HFF-Myc (cell line): ENCODE measurements around the gene PFAS.
A peak's percentile ranks its signal among the peaks of the same experiment; 100 is the strongest.
"Not testable (repeated sequence)": the region's sequence is repeated elsewhere in the genome, so short reads cannot be mapped to it uniquely, and the experiment has no call there.

ENCODE experiments used
- DNase-seq: peaks from one replicate; pipeline ENCODE4 v3.0.0-alpha.2; 2011; ENCODE audit warnings: low read depth; ENCODE audit errors: extremely low read depth
- H3K4me3 ChIP-seq: replicated peaks from 2 replicates; pipeline ENCODE4 v1.5.1; 2011; ENCODE audit warnings: low read depth, mild to moderate bottlenecking, control low read depth, low read length
- CTCF ChIP-seq: IDR thresholded peaks from 2 replicates; pipeline ENCODE4 v1.5.1; 2012; ENCODE audit warnings: mild to moderate bottlenecking, low read depth, low read length, control low read depth; ENCODE audit errors: missing control alignments

Gene PFAS

GRCh38 chr17:8249621-8250500 lies 772 bp downstream of the PFAS start:
- no peak for TF ChIP-seq CTCF
- peak overlapping the region; percentile 88 for H3K4me3 ChIP-seq
- no peak for DNase-seq

- not testable (repeated sequence) for H3K4me3 ChIP-seq, DNase-seq
Observed at GRCh38 chr17:8251411-8251810, 2.3 kb downstream of the PFAS start.

GRCh38 chr17:8253801-8254200 lies 4.7 kb downstream of the PFAS start:
- no peak for DNase-seq
- H3K4me3 ChIP-seq = no peak overlapping the region
- no peak for TF ChIP-seq CTCF

GRCh38 chr17:8254881-8255280 lies 5.8 kb downstream of the PFAS start:
- DNase-seq = no peak

GRCh38 chr17:8255499-8255898 lies 6.4 kb downstream of the PFAS start:
- H3K4me3 ChIP-seq = no peak overlapping the region
- peak; percentile 22 for TF ChIP-seq CTCF
- DNase-seq = no peak

More at GRCh38 chr17:8254881-8255280, 5.8 kb downstream of the PFAS start:
- no peak overlapping the region for H3K4me3 ChIP-seq
- TF ChIP-seq CTCF = no peak

GRCh38 chr17:8256291-8256690 lies 7.2 kb downstream of the PFAS start:
- TF ChIP-seq CTCF = no peak
- no peak for DNase-seq
- H3K4me3 ChIP-seq = no peak overlapping the region

- H3K4me3 ChIP-seq = no peak overlapping the region
- no peak for DNase-seq
- TF ChIP-seq CTCF = no peak
Observed at GRCh38 chr17:8256691-8257090, 7.6 kb downstream of the PFAS start.
